GM12878 (cell line): ENCODE measurements around the gene CCDC3.

Experiments
- CHD4 ChIP-seq: fragments of 200-600 bp; sonication (generic); IDR thresholded peaks from 2 replicates; pipeline ENCODE4 v1.6.1; 2016; ENCODE audit warnings: mild to moderate bottlenecking
- EP300 ChIP-seq, 2 experiments: fragments of 150-350 bp in 1 of 2; IDR thresholded peaks; 2 replicates each; pipeline ENCODE4 v1.6.1; 2011 to 2012; ENCODE audit warnings: low read depth in 2 of 2, low read length in 2 of 2, borderline replicate concordance in 1 of 2, improper control_type of control experiment in 1 of 2, inconsistent platforms in 1 of 2; ENCODE audit not compliant: control insufficient read depth in 1 of 2
- ESRRA ChIP-seq: IDR thresholded peaks from 2 replicates; pipeline ENCODE4 v1.6.1; 2012; ENCODE audit warnings: mild to moderate bottlenecking, low read length, improper control_type of control experiment
- FOS ChIP-seq: IDR thresholded peaks from 3 replicates; pipeline ENCODE4 v1.6.1; 2011; ENCODE audit warnings: borderline replicate concordance; ENCODE audit not compliant: insufficient read length; ENCODE audit errors: extremely low read depth
- GABPA ChIP-seq: IDR thresholded peaks from 2 replicates; pipeline ENCODE4 v1.6.1; 2014; ENCODE audit warnings: antibody characterized with exemption, low read depth, mild to moderate bottlenecking, inconsistent platforms
- HDGF ChIP-seq: fragments of 450-650 bp; IDR thresholded peaks from 2 replicates; pipeline ENCODE4 v1.6.1; 2016; ENCODE audit warnings: antibody characterized with exemption
- POLR2A ChIP-seq: IDR thresholded peaks from 2 replicates; pipeline ENCODE4 v1.6.1; 2011; ENCODE audit warnings: low read depth, mild to moderate bottlenecking, low read length
- RAD21 ChIP-seq: IDR thresholded peaks from 2 replicates; pipeline ENCODE4 v1.6.1; 2011; ENCODE audit warnings: mild to moderate bottlenecking, low read depth, low read length, moderate library complexity; ENCODE audit not compliant: insufficient read depth
- SP1 ChIP-seq: IDR thresholded peaks from one replicate; pipeline ENCODE4 v1.6.1; 2011; ENCODE audit warnings: low read depth, low read length
- SRF ChIP-seq, 2 experiments: IDR thresholded peaks; 2 replicates each; pipeline ENCODE4 v1.6.1; 2011; ENCODE audit warnings: low read depth in 2 of 2, low read length in 2 of 2, mild to moderate bottlenecking in 1 of 2, moderate library complexity in 1 of 2
- TF ChIP-seq, protein P1 (sequence below): IDR thresholded peaks from 2 replicates; pipeline ENCODE4 v1.6.1; 2011; ENCODE audit warnings: low read depth, mild to moderate bottlenecking, low read length, moderate library complexity, borderline replicate concordance; ENCODE audit errors: extremely low read depth
- TF ChIP-seq, protein P2 (sequence below), 3 experiments: IDR thresholded peaks in 2 of 3; conservative IDR thresholded peaks in 1 of 3; 2 replicates each; pipeline ENCODE4 v1.5.1; 2011; ENCODE audit warnings: low read depth in 3 of 3, low read length in 3 of 3, mild to moderate bottlenecking in 3 of 3, control low read depth in 2 of 3, moderate library complexity in 2 of 3, inconsistent platforms in 1 of 3, mixed read lengths in 1 of 3; ENCODE audit not compliant: control insufficient read depth in 2 of 3, insufficient read depth in 1 of 3; ENCODE audit errors: extremely low read depth in 1 of 3
- TF ChIP-seq, protein P3 (sequence below): IDR thresholded peaks from 2 replicates; pipeline ENCODE4 v1.6.1; 2011; ENCODE audit warnings: low read depth, low read length, improper control_type of control experiment, borderline replicate concordance
- TF ChIP-seq, protein P4 (sequence below): IDR thresholded peaks from 2 replicates; pipeline ENCODE4 v1.6.1; 2012; ENCODE audit warnings: mild to moderate bottlenecking, low read depth, low read length

DNA sequence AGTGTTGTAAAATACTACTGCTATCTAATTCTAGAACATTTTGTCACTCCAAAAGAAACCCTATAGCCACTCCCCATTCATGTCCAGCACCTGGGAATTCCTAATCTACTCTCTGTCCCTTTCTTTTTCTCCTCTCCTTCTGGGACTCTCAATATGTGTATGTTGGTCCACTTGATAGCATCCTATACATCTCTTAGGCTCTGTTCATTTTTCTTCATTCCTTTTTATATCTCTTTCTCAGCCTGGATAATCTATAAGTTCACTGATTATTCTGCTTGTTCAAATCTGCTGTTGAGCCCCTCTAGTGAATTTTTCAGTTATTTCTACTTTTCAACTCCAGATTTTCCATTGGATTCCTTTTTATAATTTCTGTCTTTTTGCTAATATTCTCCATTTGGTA is 108.6 kb downstream of the CCDC3 start:
- no peak for TF ChIP-seq FOS
- no peak for TF ChIP-seq RAD21
- no peak for TF ChIP-seq SRF (IDR thresholded peaks at IDR 0.05; ENCODE audit: low read depth in 2 of 2, low read length in 2 of 2)
- TF ChIP-seq, protein P1, sequence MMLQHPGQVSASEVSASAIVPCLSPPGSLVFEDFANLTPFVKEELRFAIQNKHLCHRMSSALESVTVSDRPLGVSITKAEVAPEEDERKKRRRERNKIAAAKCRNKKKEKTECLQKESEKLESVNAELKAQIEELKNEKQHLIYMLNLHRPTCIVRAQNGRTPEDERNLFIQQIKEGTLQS = no peak
- TF ChIP-seq, protein P2, sequence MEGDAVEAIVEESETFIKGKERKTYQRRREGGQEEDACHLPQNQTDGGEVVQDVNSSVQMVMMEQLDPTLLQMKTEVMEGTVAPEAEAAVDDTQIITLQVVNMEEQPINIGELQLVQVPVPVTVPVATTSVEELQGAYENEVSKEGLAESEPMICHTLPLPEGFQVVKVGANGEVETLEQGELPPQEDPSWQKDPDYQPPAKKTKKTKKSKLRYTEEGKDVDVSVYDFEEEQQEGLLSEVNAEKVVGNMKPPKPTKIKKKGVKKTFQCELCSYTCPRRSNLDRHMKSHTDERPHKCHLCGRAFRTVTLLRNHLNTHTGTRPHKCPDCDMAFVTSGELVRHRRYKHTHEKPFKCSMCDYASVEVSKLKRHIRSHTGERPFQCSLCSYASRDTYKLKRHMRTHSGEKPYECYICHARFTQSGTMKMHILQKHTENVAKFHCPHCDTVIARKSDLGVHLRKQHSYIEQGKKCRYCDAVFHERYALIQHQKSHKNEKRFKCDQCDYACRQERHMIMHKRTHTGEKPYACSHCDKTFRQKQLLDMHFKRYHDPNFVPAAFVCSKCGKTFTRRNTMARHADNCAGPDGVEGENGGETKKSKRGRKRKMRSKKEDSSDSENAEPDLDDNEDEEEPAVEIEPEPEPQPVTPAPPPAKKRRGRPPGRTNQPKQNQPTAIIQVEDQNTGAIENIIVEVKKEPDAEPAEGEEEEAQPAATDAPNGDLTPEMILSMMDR (IDR thresholded peaks at IDR 0.05 in 2 of 3, conservative IDR thresholded peaks at IDR 0.05 in 1 of 3; ENCODE audit: control insufficient read depth in 2 of 3, extremely low read depth in 1 of 3, insufficient read depth in 1 of 3, low read depth in 3 of 3, low read length in 3 of 3) = no peak
- TF ChIP-seq CHD4 = no peak
- TF ChIP-seq, protein P3, sequence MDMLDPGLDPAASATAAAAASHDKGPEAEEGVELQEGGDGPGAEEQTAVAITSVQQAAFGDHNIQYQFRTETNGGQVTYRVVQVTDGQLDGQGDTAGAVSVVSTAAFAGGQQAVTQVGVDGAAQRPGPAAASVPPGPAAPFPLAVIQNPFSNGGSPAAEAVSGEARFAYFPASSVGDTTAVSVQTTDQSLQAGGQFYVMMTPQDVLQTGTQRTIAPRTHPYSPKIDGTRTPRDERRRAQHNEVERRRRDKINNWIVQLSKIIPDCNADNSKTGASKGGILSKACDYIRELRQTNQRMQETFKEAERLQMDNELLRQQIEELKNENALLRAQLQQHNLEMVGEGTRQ = no peak
- TF ChIP-seq HDGF = no peak
- TF ChIP-seq EP300 (IDR thresholded peaks at IDR 0.05; ENCODE audit: borderline replicate concordance in 1 of 2, control insufficient read depth in 1 of 2, low read depth in 2 of 2, low read length in 2 of 2) = no peak
- TF ChIP-seq ESRRA = no peak
- no peak for TF ChIP-seq GABPA
- no peak for TF ChIP-seq SP1
- no peak for TF ChIP-seq POLR2A
- TF ChIP-seq, protein P4, sequence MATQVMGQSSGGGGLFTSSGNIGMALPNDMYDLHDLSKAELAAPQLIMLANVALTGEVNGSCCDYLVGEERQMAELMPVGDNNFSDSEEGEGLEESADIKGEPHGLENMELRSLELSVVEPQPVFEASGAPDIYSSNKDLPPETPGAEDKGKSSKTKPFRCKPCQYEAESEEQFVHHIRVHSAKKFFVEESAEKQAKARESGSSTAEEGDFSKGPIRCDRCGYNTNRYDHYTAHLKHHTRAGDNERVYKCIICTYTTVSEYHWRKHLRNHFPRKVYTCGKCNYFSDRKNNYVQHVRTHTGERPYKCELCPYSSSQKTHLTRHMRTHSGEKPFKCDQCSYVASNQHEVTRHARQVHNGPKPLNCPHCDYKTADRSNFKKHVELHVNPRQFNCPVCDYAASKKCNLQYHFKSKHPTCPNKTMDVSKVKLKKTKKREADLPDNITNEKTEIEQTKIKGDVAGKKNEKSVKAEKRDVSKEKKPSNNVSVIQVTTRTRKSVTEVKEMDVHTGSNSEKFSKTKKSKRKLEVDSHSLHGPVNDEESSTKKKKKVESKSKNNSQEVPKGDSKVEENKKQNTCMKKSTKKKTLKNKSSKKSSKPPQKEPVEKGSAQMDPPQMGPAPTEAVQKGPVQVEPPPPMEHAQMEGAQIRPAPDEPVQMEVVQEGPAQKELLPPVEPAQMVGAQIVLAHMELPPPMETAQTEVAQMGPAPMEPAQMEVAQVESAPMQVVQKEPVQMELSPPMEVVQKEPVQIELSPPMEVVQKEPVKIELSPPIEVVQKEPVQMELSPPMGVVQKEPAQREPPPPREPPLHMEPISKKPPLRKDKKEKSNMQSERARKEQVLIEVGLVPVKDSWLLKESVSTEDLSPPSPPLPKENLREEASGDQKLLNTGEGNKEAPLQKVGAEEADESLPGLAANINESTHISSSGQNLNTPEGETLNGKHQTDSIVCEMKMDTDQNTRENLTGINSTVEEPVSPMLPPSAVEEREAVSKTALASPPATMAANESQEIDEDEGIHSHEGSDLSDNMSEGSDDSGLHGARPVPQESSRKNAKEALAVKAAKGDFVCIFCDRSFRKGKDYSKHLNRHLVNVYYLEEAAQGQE = no peak
